Ascending aorta (tissue), 2 donors: ENCODE results near the gene IGFN1. TPM values are rescaled to one million over a fixed set of nuclear protein-coding genes. Genes with fewer than 3 reads are reported as not detected.

Source experiments
- DNase-seq, 2 donors: peaks; one replicate each; pipeline ENCODE4 v3.0.0-alpha.2; 2019; ENCODE audit warnings: low spot score in 2 of 2
- H3K27ac ChIP-seq, 2 donors: fragments of 200-600 bp; sonication (generic); one replicate each; pipeline ENCODE4 v1.5.1; 2016 to 2017; ENCODE audit warnings: mild to moderate bottlenecking in 1 of 2
- H3K27me3 ChIP-seq: fragments of 200-600 bp; sonication (generic); one replicate; pipeline ENCODE4 v1.5.1; 2017
- H3K36me3 ChIP-seq, 2 donors: fragments of 200-600 bp; sonication (generic); one replicate each; pipeline ENCODE4 v1.5.1; 2016
- H3K4me1 ChIP-seq, 2 donors: fragments of 200-600 bp; sonication (generic); one replicate each; pipeline ENCODE4 v1.5.1; 2016 to 2017; ENCODE audit warnings: mild to moderate bottlenecking in 1 of 2
- H3K4me3 ChIP-seq, 2 donors: fragments of 200-600 bp; sonication (generic); one replicate each; pipeline ENCODE4 v1.5.1; 2016 to 2017; ENCODE audit warnings: mild to moderate bottlenecking in 1 of 2
- H3K9me3 ChIP-seq, 2 donors: fragments of 200-600 bp; sonication (generic); one replicate each; pipeline ENCODE4 v1.5.1; 2016
- CTCF ChIP-seq, 3 experiments: fragments of 200-600 bp in 2 of 3; fragments of 450-650 bp in 1 of 3; sonication (generic) in 2 of 3; IDR thresholded peaks; one replicate each; pipeline ENCODE4 v1.5.1; 2016 to 2019; ENCODE audit warnings: antibody characterized with exemption in 3 of 3, mild to moderate bottlenecking in 1 of 3, moderate library complexity in 1 of 3
- intact Hi-C: fragments of 100-400 bp; cut with DNase I; formaldehyde crosslinking; loops from one replicate; pipeline ENCODE4 v1.15.1; 2023
- total RNA-seq: library from RNA; depleted of rRNA; stranded (reverse); fragments of >200 nt; gene quantifications from one replicate; pipeline ENCODE4 v1.1.0, GENCODE V29; 2016

IGFN1 gene
- total RNA-seq, 1 donor from 2014 or later: not detected

DNA sequence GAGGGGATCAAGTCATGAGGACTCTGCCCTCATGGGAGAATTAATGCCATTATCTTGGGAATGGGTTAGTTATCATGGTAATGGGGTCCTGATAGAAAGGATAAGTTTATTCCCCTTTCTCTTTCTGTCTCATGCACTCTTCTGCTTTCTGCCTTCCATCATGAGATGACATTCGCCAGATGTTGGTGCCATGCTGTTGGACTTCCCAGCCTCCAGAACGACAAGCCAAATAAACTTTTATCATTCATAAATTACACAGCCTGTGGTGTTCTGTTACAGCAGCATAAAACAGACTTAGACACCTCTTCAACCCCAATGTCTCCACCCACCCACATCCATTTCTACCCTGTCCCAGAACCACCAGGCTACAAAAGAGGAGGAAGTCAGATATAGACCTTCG, 11.9 kb upstream of the IGFN1 start:
- no peaks in the 10 kb centered on the region for H3K4me1 ChIP-seq
- H3K27ac ChIP-seq: no peak overlapping the region
- H3K27me3 ChIP-seq: no peaks in the 10 kb centered on the region
- no peak overlapping the region for H3K4me3 ChIP-seq
- no peak for TF ChIP-seq CTCF (IDR thresholded peaks at IDR 0.05)
- no peaks in the 10 kb centered on the region for H3K36me3 ChIP-seq
- DNase-seq: no peak
- H3K9me3 ChIP-seq: peaks cover 0 to 2% of the 10 kb centered on the region in 2 donors
- intact Hi-C loops: no loop called here

- no peaks in the 10 kb centered on the region for H3K36me3 ChIP-seq
- no peak overlapping the region for H3K4me3 ChIP-seq
- no peaks in the 10 kb centered on the region for H3K4me1 ChIP-seq
- no peak for DNase-seq
- H3K27ac ChIP-seq: no peak overlapping the region
- TF ChIP-seq CTCF (IDR thresholded peaks at IDR 0.05): no peak
- no peaks in the 10 kb centered on the region for H3K27me3 ChIP-seq
- intact Hi-C loops: no loop called here
- H3K9me3 ChIP-seq: peaks cover 0 to 2% of the 10 kb centered on the region in 2 donors
These were observed 10.5 kb upstream of the IGFN1 start for GRCh38 chr1:201180141-201180540.

GRCh38 chr1:201180901-201181300, 9.7 kb upstream of the IGFN1 start:
- Histone ChIP-seq H3K36me3 (no peaks in the 10 kb centered on the region), H3K4me1 (no peaks in the 10 kb centered on the region), H3K9me3 (peaks cover 0 to 2% of the 10 kb centered on the region in 2 donors), H3K4me3 (no peak overlapping the region), H3K27ac (no peak overlapping the region), H3K27me3 (no peaks in the 10 kb centered on the region)
- intact Hi-C loops: no loop called here
- no peak for DNase-seq
- no peak for TF ChIP-seq CTCF (IDR thresholded peaks at IDR 0.05)

DNA sequence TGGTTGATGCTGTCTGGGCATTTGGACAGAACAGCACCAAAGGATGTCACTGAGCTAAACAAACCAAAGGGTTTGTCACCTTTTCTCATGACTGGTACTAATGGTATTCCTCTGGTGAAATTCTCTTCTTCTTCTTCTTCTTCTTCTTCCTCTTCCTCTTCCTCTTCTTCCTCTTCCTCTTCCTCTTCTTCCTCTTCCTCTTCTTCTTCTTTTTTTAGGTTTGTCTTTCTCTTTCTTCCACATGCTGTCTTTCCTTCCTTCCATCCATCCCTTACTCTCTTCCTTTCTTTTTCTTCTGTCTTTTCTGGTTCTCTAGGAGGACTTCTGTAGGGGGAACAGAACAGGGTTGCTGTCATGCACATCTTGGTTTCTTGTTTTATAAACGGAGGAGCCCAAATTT, 9.3 kb upstream of the IGFN1 start:
- DNase-seq: no peak
- Histone ChIP-seq H3K4me3 (no peak overlapping the region), H3K27ac (no peak overlapping the region), H3K27me3 (no peaks in the 10 kb centered on the region), H3K4me1 (no peaks in the 10 kb centered on the region), H3K36me3 (no peaks in the 10 kb centered on the region), H3K9me3 (peaks cover 0 to 2% of the 10 kb centered on the region in 2 donors)
- intact Hi-C loops: no loop called here
- TF ChIP-seq CTCF (IDR thresholded peaks at IDR 0.05): no peak

- TF ChIP-seq CTCF (IDR thresholded peaks at IDR 0.05): no peak
- Histone ChIP-seq H3K27me3 (no peaks in the 10 kb centered on the region), H3K4me1 (no peaks in the 10 kb centered on the region), H3K36me3 (no peaks in the 10 kb centered on the region), H3K27ac (no peak overlapping the region), H3K9me3 (peaks cover 0 to 2% of the 10 kb centered on the region in 2 donors), H3K4me3 (no peak overlapping the region)
- no peak for DNase-seq
- intact Hi-C loops: no loop called here
These were observed 8.9 kb upstream of the IGFN1 start for GRCh38 chr1:201181726-201182125.

- no peak for TF ChIP-seq CTCF (IDR thresholded peaks at IDR 0.05)
- intact Hi-C loops: no loop called here
- Histone ChIP-seq H3K36me3 (no peaks in the 10 kb centered on the region), H3K27ac (no peak overlapping the region), H3K4me3 (no peak overlapping the region), H3K9me3 (peaks cover 0 to 2% of the 10 kb centered on the region in 2 donors), H3K27me3 (no peaks in the 10 kb centered on the region), H3K4me1 (no peaks in the 10 kb centered on the region)
- no peak for DNase-seq
These were observed 7.4 kb upstream of the IGFN1 start for GRCh38 chr1:201183209-201183608.
